Measurements from ENCODE around the gene ZNF844. TPM values are rescaled to one million over a fixed set of nuclear protein-coding genes. Genes with fewer than 3 reads are reported as not detected.

The ZNF844 gene
- 1.6 TPM for polyA plus RNA-seq (2012; ENCODE audit: low read depth, missing spikeins)

GRCh38 chr19:12064590-12065538 lies at the start of gene ZNF844:
Gene ZNF844 (plus strand): TSS chr19:12064731. CDS start chr19:12064874, 143 bp downstream.
- peak; percentile 92 for FAIRE-seq
- peak; percentile 48; the same call in 1 of the 2 replicates for TF ChIP-seq TAF1 (IDR thresholded peaks at IDR 0.05; ENCODE audit: low read depth, low read length)
- TF ChIP-seq POLR2A (IDR thresholded peaks at IDR 0.05; ENCODE audit: low read depth, low read length) = peak; percentile 77
- no peak for TF ChIP-seq SPI1 (IDR thresholded peaks at IDR 0.05; ENCODE audit: low read depth, low read length)
- peak; percentile 68 for TF ChIP-seq POLR2AphosphoS5 (IDR thresholded peaks at IDR 0.05; ENCODE audit: low read depth, low read length)

DNA sequence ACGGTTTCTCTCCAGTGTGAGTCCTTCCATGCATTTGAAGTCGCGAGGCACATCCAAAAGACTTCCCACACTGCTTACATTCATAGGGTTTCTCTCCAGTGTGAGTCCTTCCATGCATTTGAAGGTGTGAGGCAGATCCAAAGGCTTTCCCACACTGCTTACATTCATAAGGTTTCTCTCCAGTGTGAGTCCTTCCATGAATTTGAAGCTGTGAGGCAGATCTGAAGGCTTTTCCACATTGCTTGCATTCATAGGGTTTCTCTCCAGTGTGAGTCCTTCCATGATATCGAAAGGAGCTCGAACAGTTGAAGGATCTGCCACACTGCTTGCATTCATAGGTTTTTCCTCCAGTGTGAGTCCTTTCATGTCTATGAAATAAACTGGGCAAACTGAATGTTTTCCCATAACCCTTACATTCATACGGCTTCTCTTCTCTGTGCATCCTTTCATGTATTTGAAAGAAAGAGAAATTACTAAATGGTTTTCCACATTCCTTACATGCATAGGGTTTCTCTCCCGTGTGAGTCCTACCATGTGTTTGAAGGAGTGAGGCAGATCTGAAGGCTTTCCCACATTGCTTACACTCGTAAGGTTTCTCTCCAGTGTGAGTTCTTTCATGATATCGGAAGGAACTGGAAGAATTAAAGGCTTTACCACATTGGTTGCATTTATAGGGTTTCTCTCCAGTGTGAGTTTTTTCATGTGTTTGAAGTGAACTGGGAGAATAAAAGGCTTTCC lies 49.3 kb upstream of the ZNF844 start:
- FAIRE-seq = no peak
- no peak for DNase-seq (ENCODE audit: insufficient read length, low spot score)
- TF ChIP-seq SPI1 (IDR thresholded peaks at IDR 0.05; ENCODE audit: low read depth, low read length) (no peak), POU2F2 (IDR thresholded peaks at IDR 0.05; ENCODE audit: low read depth, low read length) (no peak), TAF1 (IDR thresholded peaks at IDR 0.05; ENCODE audit: low read depth, low read length) (no peak), PAX5 (IDR thresholded peaks at IDR 0.05; ENCODE audit: insufficient read depth, low read length, severe bottlenecking) (no peak), POLR2A (IDR thresholded peaks at IDR 0.05; ENCODE audit: low read depth, low read length) (no peak), POLR2AphosphoS5 (IDR thresholded peaks at IDR 0.05; ENCODE audit: low read depth, low read length) (no peak)

More at GRCh38 chr19:12064590-12065538, at the start of gene ZNF844:
- peak; percentile 80 for DNase-seq (ENCODE audit: insufficient read length, low spot score)

DNA sequence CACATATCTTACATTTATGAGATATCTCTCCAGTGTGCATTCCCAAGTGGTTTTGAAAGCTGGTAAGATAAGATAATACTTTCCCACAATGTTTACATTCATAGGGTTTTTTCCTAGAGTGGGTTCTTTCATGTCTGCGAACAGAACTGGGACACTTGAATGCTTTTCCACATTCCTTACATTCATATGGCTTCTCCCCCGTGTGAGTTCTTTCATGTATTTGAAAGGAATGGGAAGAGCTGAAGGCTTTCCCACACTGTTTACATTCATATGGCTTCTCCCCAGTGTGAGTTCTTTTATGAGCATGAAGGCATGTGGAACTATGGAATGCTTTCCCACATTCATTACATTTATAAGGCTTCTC lies 48.8 kb upstream of the ZNF844 start:
- DNase-seq (ENCODE audit: insufficient read length, low spot score) = no peak
- TF ChIP-seq POLR2A (IDR thresholded peaks at IDR 0.05; ENCODE audit: low read depth, low read length) (no peak), POLR2AphosphoS5 (IDR thresholded peaks at IDR 0.05; ENCODE audit: low read depth, low read length) (no peak), TAF1 (IDR thresholded peaks at IDR 0.05; ENCODE audit: low read depth, low read length) (no peak), SPI1 (IDR thresholded peaks at IDR 0.05; ENCODE audit: low read depth, low read length) (no peak), POU2F2 (IDR thresholded peaks at IDR 0.05; ENCODE audit: low read depth, low read length) (no peak), PAX5 (IDR thresholded peaks at IDR 0.05; ENCODE audit: insufficient read depth, low read length, severe bottlenecking) (no peak)
- FAIRE-seq = no peak

- FAIRE-seq (no peak), DNase-seq (ENCODE audit: insufficient read length, low spot score) (no peak)
- TF ChIP-seq POLR2AphosphoS5 (IDR thresholded peaks at IDR 0.05; ENCODE audit: low read depth, low read length) = no peak
- TF ChIP-seq SPI1 (IDR thresholded peaks at IDR 0.05; ENCODE audit: low read depth, low read length) = no peak
- TF ChIP-seq PAX5 (IDR thresholded peaks at IDR 0.05; ENCODE audit: insufficient read depth, low read length, severe bottlenecking) = no peak
- TF ChIP-seq POU2F2 (IDR thresholded peaks at IDR 0.05; ENCODE audit: low read depth, low read length) = no peak
- TF ChIP-seq TAF1 (IDR thresholded peaks at IDR 0.05; ENCODE audit: low read depth, low read length) = no peak
- no peak for TF ChIP-seq POLR2A (IDR thresholded peaks at IDR 0.05; ENCODE audit: low read depth, low read length)
Observed at GRCh38 chr19:12034198-12034597, 30.3 kb upstream of the ZNF844 start.

DNA sequence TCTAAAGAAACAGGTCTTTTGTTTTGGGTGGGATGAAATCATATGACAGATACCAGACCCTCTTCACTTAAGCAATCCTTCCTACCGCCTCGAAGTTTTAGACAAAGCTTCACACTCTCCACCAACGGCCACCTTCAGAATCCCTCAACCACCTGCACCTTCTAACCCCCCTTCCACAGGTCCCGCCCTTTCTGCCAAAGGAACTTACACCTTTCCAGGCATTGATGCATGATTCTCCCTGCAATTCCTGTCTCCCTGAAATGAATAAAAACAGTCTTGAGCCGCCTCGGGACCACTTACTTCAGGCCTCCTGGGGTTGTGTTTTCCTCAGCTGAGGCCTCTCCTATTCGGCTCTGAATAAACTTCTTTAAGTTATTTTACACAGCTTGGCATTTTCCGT lies 29.9 kb upstream of the ZNF844 start:
- DNase-seq (ENCODE audit: insufficient read length, low spot score) (no peak), FAIRE-seq (no peak)
- TF ChIP-seq PAX5 (IDR thresholded peaks at IDR 0.05; ENCODE audit: insufficient read depth, low read length, severe bottlenecking) = no peak
- TF ChIP-seq POU2F2 (IDR thresholded peaks at IDR 0.05; ENCODE audit: low read depth, low read length) = no peak
- no peak for TF ChIP-seq POLR2AphosphoS5 (IDR thresholded peaks at IDR 0.05; ENCODE audit: low read depth, low read length)
- no peak for TF ChIP-seq POLR2A (IDR thresholded peaks at IDR 0.05; ENCODE audit: low read depth, low read length)
- TF ChIP-seq TAF1 (IDR thresholded peaks at IDR 0.05; ENCODE audit: low read depth, low read length) = no peak
- no peak for TF ChIP-seq SPI1 (IDR thresholded peaks at IDR 0.05; ENCODE audit: low read depth, low read length)

GRCh38 chr19:12035220-12036172 lies 29.0 kb upstream of the ZNF844 start, which contains the start of gene ZNF433:
Gene ZNF433 (minus strand): TSS chr19:12035679. CDS start chr19:12035539, 140 bp downstream.
- TF ChIP-seq POLR2A (IDR thresholded peaks at IDR 0.05; ENCODE audit: low read depth, low read length) (peak; percentile 38; the same call in 1 of the 2 replicates), SPI1 (IDR thresholded peaks at IDR 0.05; ENCODE audit: low read depth, low read length) (no peak), TAF1 (IDR thresholded peaks at IDR 0.05; ENCODE audit: low read depth, low read length) (no peak)
- DNase-seq (ENCODE audit: insufficient read length, low spot score) (peak; percentile 92), FAIRE-seq (peak; percentile 90)

GRCh38 chr19:12042893-12043292 lies 21.6 kb upstream of the ZNF844 start:
- no peak for TF ChIP-seq POLR2A (IDR thresholded peaks at IDR 0.05; ENCODE audit: low read depth, low read length)
- TF ChIP-seq SPI1 (IDR thresholded peaks at IDR 0.05; ENCODE audit: low read depth, low read length) = no peak
- no peak for TF ChIP-seq POU2F2 (IDR thresholded peaks at IDR 0.05; ENCODE audit: low read depth, low read length)
- no peak for TF ChIP-seq PAX5 (IDR thresholded peaks at IDR 0.05; ENCODE audit: insufficient read depth, low read length, severe bottlenecking)
- no peak for TF ChIP-seq POLR2AphosphoS5 (IDR thresholded peaks at IDR 0.05; ENCODE audit: low read depth, low read length)
- no peak for TF ChIP-seq TAF1 (IDR thresholded peaks at IDR 0.05; ENCODE audit: low read depth, low read length)
- DNase-seq (ENCODE audit: insufficient read length, low spot score) (no peak), FAIRE-seq (no peak)

- DNase-seq (ENCODE audit: insufficient read length, low spot score) (no peak), FAIRE-seq (no peak)
- TF ChIP-seq TAF1 (IDR thresholded peaks at IDR 0.05; ENCODE audit: low read depth, low read length) (no peak), SPI1 (IDR thresholded peaks at IDR 0.05; ENCODE audit: low read depth, low read length) (no peak), POLR2A (IDR thresholded peaks at IDR 0.05; ENCODE audit: low read depth, low read length) (no peak), PAX5 (IDR thresholded peaks at IDR 0.05; ENCODE audit: insufficient read depth, low read length, severe bottlenecking) (no peak), POLR2AphosphoS5 (IDR thresholded peaks at IDR 0.05; ENCODE audit: low read depth, low read length) (no peak), POU2F2 (IDR thresholded peaks at IDR 0.05; ENCODE audit: low read depth, low read length) (no peak)
Observed at GRCh38 chr19:12043752-12044422, 20.6 kb upstream of the ZNF844 start.

Data from GM12891 (cell line).